Endothelial cell of umbilical vein (primary cell): Measurements from ENCODE around the gene TSPAN14.

Experiments
- JUN ChIP-seq: IDR thresholded peaks from 2 replicates; pipeline ENCODE4 v1.6.1; 2011; ENCODE audit warnings: borderline replicate concordance, low read depth; ENCODE audit not compliant: insufficient read length, insufficient read depth
- MYC ChIP-seq: IDR thresholded peaks from one replicate; pipeline ENCODE4 v1.6.1; 2011; ENCODE audit warnings: mild to moderate bottlenecking, low read depth, low read length
- POLR2A ChIP-seq: IDR thresholded peaks from 2 replicates; pipeline ENCODE4 v1.6.1; 2012; ENCODE audit warnings: low read depth, mild to moderate bottlenecking, control low read depth, low read length
- TF ChIP-seq, protein P1 (sequence below): IDR thresholded peaks from 2 replicates; pipeline ENCODE4 v1.6.1; 2011; ENCODE audit not compliant: insufficient read depth, insufficient read length

DNA sequence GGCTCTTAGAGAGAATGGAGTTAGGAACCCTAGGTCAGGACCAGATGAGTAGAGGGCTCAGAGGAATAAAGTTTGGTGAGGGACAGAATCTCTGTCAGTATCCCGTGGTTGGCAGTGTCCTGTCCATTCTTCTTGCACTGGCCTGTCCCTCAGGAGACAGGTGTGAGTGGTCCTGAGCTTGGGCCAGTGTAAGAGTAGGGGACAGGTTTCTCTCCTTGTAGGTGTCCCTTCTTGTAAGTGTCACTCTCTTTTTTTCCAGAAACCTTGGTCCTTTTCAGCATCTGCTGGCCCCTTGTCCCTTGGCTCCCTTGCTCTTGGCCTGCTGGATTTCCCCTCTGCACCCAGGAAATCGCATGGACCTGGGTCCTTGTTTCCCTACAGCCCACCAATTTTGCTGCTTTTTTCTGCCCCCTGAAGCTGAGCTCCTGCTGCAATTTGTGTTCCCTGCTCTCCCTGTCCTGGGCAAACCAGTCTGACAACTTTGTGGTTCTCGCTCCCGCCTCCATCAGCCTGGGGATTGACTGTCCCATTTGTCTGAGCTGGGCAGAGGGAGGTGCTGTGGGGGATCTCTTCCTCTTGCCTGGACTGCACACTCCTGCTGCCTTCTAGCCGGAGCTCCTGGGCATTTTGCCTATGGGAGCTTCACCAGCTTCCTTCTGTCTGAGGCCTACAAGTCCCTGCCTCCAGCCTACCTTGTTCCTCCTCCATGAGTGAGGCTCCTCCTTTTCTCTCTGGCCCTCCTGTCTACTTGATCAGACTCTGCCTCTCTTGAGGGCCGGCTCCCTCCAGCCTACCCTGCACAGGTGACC, 6.5 kb downstream of the TSPAN14 start:
- no peak for TF ChIP-seq POLR2A
- no peak for TF ChIP-seq MYC
- TF ChIP-seq JUN = no peak
- TF ChIP-seq, protein P1, sequence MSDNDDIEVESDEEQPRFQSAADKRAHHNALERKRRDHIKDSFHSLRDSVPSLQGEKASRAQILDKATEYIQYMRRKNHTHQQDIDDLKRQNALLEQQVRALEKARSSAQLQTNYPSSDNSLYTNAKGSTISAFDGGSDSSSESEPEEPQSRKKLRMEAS = no peak
